GM13977 (cell line): ENCODE results near the gene PLXNB1.

Source experiments
- DNase-seq: peaks from one replicate; pipeline ENCODE4 v3.0.0; 2012; ENCODE audit warnings: low spot score
- in situ Hi-C: fragments of 300-500 bp; cut with MboI; formaldehyde crosslinking; loops from one replicate; pipeline ENCODE4 v1.12.0; 2022; ENCODE audit warnings: low sequenced_read_pairs, low pct_unique_long_range_greater_than_20kb, mixed read lengths, inconsistent platforms; ENCODE audit not compliant: unreplicated experiment
- TF ChIP-seq, protein P1 (sequence below): IDR thresholded peaks from 2 replicates; pipeline ENCODE4 v1.5.1; 2012; ENCODE audit warnings: mild to moderate bottlenecking, control low read depth; ENCODE audit not compliant: insufficient read depth; ENCODE audit errors: extremely low read depth, missing control alignments

Gene PLXNB1

DNA sequence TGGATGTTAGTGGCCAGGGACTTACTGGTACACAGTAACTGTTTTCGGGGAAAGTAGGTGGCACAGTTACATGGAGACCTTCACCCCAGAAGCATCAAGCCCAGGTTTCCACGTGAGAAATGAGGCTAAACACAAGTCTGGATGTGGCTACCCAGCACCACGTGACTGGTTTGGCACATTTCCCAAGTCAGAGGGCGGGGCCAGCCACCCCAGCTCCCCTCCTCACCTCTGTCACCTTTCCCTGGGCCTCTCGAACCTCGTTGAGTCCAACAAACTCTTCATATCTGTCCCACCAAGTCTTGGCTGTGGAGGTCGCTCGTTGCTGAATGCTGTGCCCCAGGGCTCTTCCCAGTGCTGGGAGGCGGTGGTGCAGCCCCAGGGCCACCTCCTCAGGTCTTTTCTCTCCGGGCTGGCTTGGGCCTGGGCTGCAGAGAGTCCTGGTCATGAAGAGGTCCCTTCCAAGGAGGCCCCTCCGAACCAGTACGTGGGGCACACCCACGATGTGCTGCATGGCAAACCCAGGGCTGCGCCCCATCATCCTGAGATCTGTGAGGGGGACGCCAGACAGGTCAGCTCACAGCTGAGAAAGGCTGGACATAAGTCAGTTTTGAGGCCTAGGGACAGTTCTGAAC, 4.8 kb upstream of the PLXNB1 start:
- TF ChIP-seq, protein P1, sequence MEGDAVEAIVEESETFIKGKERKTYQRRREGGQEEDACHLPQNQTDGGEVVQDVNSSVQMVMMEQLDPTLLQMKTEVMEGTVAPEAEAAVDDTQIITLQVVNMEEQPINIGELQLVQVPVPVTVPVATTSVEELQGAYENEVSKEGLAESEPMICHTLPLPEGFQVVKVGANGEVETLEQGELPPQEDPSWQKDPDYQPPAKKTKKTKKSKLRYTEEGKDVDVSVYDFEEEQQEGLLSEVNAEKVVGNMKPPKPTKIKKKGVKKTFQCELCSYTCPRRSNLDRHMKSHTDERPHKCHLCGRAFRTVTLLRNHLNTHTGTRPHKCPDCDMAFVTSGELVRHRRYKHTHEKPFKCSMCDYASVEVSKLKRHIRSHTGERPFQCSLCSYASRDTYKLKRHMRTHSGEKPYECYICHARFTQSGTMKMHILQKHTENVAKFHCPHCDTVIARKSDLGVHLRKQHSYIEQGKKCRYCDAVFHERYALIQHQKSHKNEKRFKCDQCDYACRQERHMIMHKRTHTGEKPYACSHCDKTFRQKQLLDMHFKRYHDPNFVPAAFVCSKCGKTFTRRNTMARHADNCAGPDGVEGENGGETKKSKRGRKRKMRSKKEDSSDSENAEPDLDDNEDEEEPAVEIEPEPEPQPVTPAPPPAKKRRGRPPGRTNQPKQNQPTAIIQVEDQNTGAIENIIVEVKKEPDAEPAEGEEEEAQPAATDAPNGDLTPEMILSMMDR, result no peak
- no peak for DNase-seq
- in situ Hi-C loops, result loop anchor here (10.0 kb wide), 1 partner anchor 240 kb away; no protein-coding TSS in a partner anchor

DNA sequence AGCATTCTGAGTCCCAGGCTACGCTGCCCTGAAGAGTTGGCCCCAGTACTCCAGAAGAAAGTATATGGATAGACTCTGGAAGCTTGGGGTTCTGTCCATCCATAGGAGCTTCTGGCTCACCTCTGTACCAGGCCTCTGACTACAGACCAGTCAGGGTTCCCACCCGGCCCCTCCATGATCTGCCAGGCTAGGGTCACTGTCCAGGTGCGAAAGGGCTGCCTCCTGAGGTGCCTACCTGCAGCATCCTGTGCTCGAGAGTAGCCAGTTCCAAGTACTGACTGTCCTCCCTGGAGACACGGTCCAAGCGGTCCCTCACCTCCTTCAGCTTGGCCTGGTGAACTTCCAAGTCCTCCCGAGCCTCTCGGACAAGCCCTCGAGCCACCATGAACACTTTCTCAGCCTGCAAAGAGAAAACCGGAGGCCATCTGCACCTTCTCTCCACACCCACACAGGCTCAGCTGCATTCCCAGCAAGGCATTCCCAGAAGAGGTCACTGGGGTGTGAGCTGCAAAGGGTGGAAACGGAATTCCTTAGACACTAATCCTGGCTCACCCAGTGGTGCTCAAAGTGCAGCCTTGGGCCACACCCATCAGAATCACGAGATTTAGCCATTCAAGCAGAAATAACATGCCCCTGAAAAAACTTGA, 3.7 kb upstream of the PLXNB1 start:
- TF ChIP-seq, protein P1, result no peak
- in situ Hi-C loops, result loop anchor here (10.0 kb wide), 1 partner anchor 239 kb away; no protein-coding TSS in a partner anchor
- no peak for DNase-seq

DNA sequence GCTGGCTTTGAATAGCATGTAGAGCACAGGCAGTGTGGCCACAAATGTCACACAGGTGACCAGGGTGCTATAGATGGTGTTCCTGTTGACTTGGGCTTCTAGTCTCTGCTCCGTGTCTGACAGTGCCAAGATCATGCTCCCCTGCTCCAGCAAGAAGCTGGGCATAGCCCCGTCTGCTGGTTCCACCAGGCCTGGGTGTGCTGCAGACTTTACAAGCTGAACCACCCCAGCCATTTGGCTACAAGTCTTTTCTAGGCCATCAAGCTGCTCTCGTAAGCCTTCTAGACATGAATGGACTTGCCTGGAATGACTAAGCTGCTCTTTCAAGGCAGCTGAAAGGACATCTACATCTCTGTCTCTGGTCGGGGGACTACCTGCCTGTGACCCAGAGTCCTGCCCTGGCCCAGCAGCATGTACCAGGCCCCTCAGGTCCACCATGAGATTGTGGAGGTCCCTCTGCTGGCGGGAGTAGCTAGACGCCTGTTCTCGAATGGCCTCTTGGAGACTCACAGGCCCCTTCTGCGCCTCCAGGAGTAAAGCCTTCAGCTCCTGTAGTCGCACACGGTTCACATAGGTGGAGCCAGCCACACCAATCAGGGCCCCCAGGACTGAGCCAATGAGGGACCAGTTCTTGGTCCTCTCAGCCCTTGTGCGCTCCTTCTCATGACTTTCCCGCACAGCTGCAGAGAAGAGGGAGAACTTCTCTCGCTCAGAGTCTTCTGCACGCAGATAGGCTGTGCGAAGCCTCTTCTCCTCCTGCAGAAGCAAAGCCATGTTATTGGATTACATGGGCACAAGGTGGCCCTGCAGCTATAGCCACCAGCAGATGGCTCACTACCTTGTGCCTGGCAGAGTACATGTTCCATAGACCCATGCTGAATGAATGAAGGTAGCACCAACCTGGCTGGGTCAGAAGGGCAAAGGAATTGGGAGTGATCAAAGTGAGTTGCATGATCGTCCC, 2.8 kb upstream of the PLXNB1 start:
- no peak for DNase-seq
- in situ Hi-C loops, result loop anchor here (10.0 kb wide), 1 partner anchor 238 kb away; no protein-coding TSS in a partner anchor
- TF ChIP-seq, protein P1, result peak; percentile 39

DNA sequence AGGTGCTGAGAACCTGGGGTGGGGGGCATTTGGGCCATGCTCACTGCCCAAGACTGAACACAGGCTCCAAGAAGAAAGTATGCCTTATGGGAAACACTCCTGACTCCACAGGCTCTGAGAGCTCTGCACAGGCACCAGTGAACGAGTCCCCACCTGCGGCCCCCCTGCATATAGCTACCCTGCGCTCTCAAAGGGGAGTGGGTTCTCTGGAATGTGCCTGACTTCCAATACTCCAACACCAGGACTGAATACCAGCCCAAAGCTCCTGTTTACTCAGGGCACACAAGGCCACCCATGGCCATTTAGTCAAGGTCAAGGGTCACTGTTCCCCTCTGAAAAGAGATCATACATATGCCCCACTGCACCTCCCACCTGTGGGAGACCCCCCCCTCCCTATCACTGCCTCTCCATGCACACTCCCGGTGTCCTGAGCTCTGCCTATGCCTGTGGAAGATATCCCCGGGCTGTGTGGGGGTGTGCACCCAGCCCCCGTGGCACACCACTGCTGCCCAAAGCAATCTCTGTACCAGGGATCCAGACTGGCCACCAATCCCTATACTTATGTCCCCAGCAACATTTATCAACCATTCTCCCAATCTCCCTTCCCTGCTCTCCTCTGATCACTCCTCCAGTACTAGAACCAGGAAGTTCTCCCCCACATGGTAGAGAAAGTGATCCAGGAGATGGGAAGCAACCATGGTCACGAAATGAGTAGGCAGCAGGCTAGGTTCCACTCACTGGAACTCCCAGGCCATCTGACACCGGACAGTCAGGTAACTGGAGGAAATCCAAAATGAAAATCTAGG, 1.5 kb upstream of the PLXNB1 start:
- in situ Hi-C loops, result loop anchor here (10.0 kb wide), 1 partner anchor 237 kb away; no protein-coding TSS in a partner anchor
- TF ChIP-seq, protein P1, result no peak
- no peak for DNase-seq

DNA sequence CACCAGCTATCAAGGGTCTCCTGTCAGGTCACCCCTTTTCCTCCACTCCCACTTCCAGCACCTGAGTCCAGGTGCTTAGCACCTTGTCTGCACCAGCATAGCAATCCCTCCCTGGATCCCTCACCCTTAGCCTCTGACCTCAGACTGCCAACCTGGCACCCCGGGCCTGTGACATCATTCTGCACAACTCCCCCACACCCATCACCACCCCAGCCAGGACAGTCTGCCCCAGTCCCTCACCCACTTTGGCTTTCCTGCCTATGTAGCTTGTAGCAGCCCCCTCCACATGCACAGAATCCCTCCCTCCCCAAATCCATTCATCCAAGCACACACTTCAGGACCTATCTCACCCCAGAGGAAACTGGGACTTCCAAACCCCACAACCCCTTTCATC, 819 bp upstream of the PLXNB1 start:
- in situ Hi-C loops, result loop anchor here (10.0 kb wide), 1 partner anchor 236 kb away; no protein-coding TSS in a partner anchor
- TF ChIP-seq, protein P1, result no peak
- no peak for DNase-seq
